Osteoblast (primary cell): ENCODE measurements around the gene AGPS. TPM values are rescaled to one million over a fixed set of nuclear protein-coding genes. Genes with fewer than 3 reads are reported as not detected.
"Not testable (repeated sequence)": the region's sequence is repeated elsewhere in the genome, so short reads cannot be mapped to it uniquely, and the experiment has no call there.

ENCODE experiments used
- DNase-seq: peaks from one replicate; pipeline ENCODE4 v3.0.0; 2011; ENCODE audit warnings: low spot score, mixed read lengths; ENCODE audit not compliant: insufficient read length; ENCODE audit errors: missing footprints
- H2AFZ ChIP-seq: 2 replicates; pipeline ENCODE4 v1.6.0; 2011; ENCODE audit warnings: mild to moderate bottlenecking, low read length
- H3K27ac ChIP-seq: 2 replicates; pipeline ENCODE4 v1.5.1; 2011; ENCODE audit warnings: mild to moderate bottlenecking, low read depth, low read length, moderate library complexity
- H3K27me3 ChIP-seq: 2 replicates; pipeline ENCODE4 v1.6.0; 2012; ENCODE audit warnings: mild to moderate bottlenecking, control low read depth, inconsistent platforms, low read length, moderate library complexity; ENCODE audit not compliant: insufficient read depth
- H3K36me3 ChIP-seq: 2 replicates; pipeline ENCODE4 v1.5.1; 2011; ENCODE audit warnings: mild to moderate bottlenecking, low read length, control low read depth, moderate library complexity; ENCODE audit not compliant: insufficient read depth
- H3K4me1 ChIP-seq: 2 replicates; pipeline ENCODE4 v1.5.1; 2011; ENCODE audit warnings: mild to moderate bottlenecking, low read length, control low read depth, moderate library complexity; ENCODE audit not compliant: insufficient read depth
- H3K4me2 ChIP-seq: 2 replicates; pipeline ENCODE4 v1.6.0; 2011; ENCODE audit warnings: mild to moderate bottlenecking, low read length; ENCODE audit not compliant: insufficient read depth
- H3K4me3 ChIP-seq: fragments of 200-600 bp; sonication (generic); 3 replicates; pipeline ENCODE4 v1.5.1; 2012; ENCODE audit warnings: mild to moderate bottlenecking, low read length, inconsistent platforms; ENCODE audit not compliant: insufficient read depth
- H3K79me2 ChIP-seq: 2 replicates; pipeline ENCODE4 v1.6.0; 2012; ENCODE audit warnings: mild to moderate bottlenecking, low read length, control low read depth, inconsistent platforms; ENCODE audit not compliant: insufficient read depth
- H3K9me3 ChIP-seq: 2 replicates; pipeline ENCODE4 v1.5.1; 2011; ENCODE audit warnings: low read depth, low read length, control low read depth
- H4K20me1 ChIP-seq: 2 replicates; pipeline ENCODE4 v1.6.0; 2012; ENCODE audit warnings: mild to moderate bottlenecking, low read length, control low read depth; ENCODE audit not compliant: insufficient read depth
- CTCF ChIP-seq: IDR thresholded peaks from 2 replicates; pipeline ENCODE4 v1.5.1; 2011; ENCODE audit warnings: mild to moderate bottlenecking, low read depth, low read length, moderate library complexity; ENCODE audit errors: extremely low read depth
- total RNA-seq: library from RNA; depleted of rRNA; stranded (reverse); fragments of >200 nt; gene quantifications from 2 replicates; pipeline ENCODE4 v1.2.3, GENCODE V29; 2012

Gene AGPS
- total RNA-seq, 1 donor, result 34.0 TPM

- no peak for DNase-seq
- Histone ChIP-seq H3K27ac (no peak overlapping the region), H3K9me3 (no peaks in the 10 kb centered on the region), H3K4me2 (no peak overlapping the region), H3K79me2 (no peaks in the 10 kb centered on the region), H3K36me3 (no peaks in the 10 kb centered on the region), H3K4me3 (no peak overlapping the region), H3K27me3 (no peaks in the 10 kb centered on the region), H3K4me1 (no peaks in the 10 kb centered on the region), H4K20me1 (no peaks in the 10 kb centered on the region), H2AFZ (no peak overlapping the region)
- TF ChIP-seq CTCF, result no peak
Measured at GRCh38 chr2:177449159-177449558, 56.6 kb downstream of the AGPS start.

- Histone ChIP-seq H3K79me2 (no peaks in the 10 kb centered on the region), H3K4me2 (no peak overlapping the region), H3K27ac (no peak overlapping the region), H4K20me1 (no peaks in the 10 kb centered on the region), H3K9me3 (no peaks in the 10 kb centered on the region), H3K4me1 (no peaks in the 10 kb centered on the region), H2AFZ (no peak overlapping the region), H3K36me3 (no peaks in the 10 kb centered on the region), H3K27me3 (no peaks in the 10 kb centered on the region), H3K4me3 (no peak overlapping the region)
- TF ChIP-seq CTCF, result no peak
- DNase-seq, result no peak
Measured at GRCh38 chr2:177455187-177455586, 62.6 kb downstream of the AGPS start.

DNA sequence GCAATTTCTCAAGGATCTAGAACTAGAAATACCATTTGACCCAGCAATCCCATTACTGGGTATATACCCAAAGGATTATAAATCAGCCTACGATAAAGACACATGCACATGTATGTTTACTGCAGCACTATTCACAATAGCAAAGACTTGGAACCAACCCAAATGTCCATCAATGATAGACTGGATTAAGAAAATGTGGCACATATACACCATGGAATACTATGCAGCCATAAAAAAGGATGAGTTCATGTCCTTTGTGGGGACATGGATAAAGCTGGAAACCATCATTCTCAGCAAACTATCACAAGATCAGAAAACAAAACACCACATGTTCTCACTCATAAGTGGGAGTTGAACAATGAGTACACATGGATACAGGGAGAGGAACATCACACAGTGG lies 67.2 kb downstream of the AGPS start:
- H3K27ac ChIP-seq, H3K79me2 ChIP-seq, H3K4me2 ChIP-seq, H3K4me1 ChIP-seq, H2AFZ ChIP-seq, H3K36me3 ChIP-seq, H3K27me3 ChIP-seq, H4K20me1 ChIP-seq, H3K4me3 ChIP-seq, DNase-seq, H3K9me3 ChIP-seq: not testable (repeated sequence)

GRCh38 chr2:177460973-177461585 lies 68.5 kb downstream of the AGPS start:
- Histone ChIP-seq H2AFZ (no peak overlapping the region), H3K27me3 (no peaks in the 10 kb centered on the region), H3K79me2 (no peaks in the 10 kb centered on the region), H3K27ac (no peak overlapping the region), H3K9me3 (no peaks in the 10 kb centered on the region), H3K4me1 (no peaks in the 10 kb centered on the region), H3K4me3 (no peak overlapping the region), H4K20me1 (no peaks in the 10 kb centered on the region), H3K4me2 (no peak overlapping the region), H3K36me3 (peaks cover 8% of the 10 kb centered on the region)
- TF ChIP-seq CTCF, result no peak
- no peak for DNase-seq
